NCI-H1417 (cell line): ENCODE data around the gene ESR1.
A peak's percentile ranks its signal among the peaks of the same experiment; 100 is the strongest.
"Not testable (repeated sequence)": the region's sequence is repeated elsewhere in the genome, so short reads cannot be mapped to it uniquely, and the experiment has no call there.

ENCODE experiments used
- DNase-seq, 3 experiments: peaks; one replicate each; lab custom pipeline; 2025; lab: John Stamatoyannopoulos, UW

The ESR1 gene

GRCh38 chr6:152054441-152054840 lies 247.0 kb downstream of the ESR1 start:
- DNase-seq, result peak in 1 of 3 experiments; percentile 43

- no peak for DNase-seq
Measured at GRCh38 chr6:152055517-152055916, 248.0 kb downstream of the ESR1 start.

GRCh38 chr6:152057832-152058498 lies 250.5 kb downstream of the ESR1 start:
- DNase-seq, result no peak

- no peak for DNase-seq
Measured at GRCh38 chr6:152059909-152060308, 252.4 kb downstream of the ESR1 start.

GRCh38 chr6:152062476-152062875 lies 255.0 kb downstream of the ESR1 start:
- DNase-seq, result no peak

- no peak for DNase-seq
Measured at GRCh38 chr6:152063170-152063921, 255.9 kb downstream of the ESR1 start.

- DNase-seq, result peak in 1 of 3 experiments; percentile 46
Measured at GRCh38 chr6:152068622-152069261, 261.3 kb downstream of the ESR1 start.

- DNase-seq, result no peak
Measured at GRCh38 chr6:152070556-152070955, 263.1 kb downstream of the ESR1 start.

- DNase-seq, result no peak
Measured at GRCh38 chr6:152071318-152071717, 263.8 kb downstream of the ESR1 start.

- DNase-seq, result no peak
Measured at GRCh38 chr6:152071843-152072242, 264.4 kb downstream of the ESR1 start.

GRCh38 chr6:152076242-152076641 lies 268.8 kb downstream of the ESR1 start:
- not testable (repeated sequence) for DNase-seq

- no peak for DNase-seq
Measured at GRCh38 chr6:152078001-152078400, 270.5 kb downstream of the ESR1 start.

- DNase-seq, result peak in 2 of 3 experiments; percentile 14 to 28
Measured at GRCh38 chr6:152078804-152079203, 271.3 kb downstream of the ESR1 start.

- no peak for DNase-seq
Measured at GRCh38 chr6:152085451-152085921, 278.0 kb downstream of the ESR1 start.

GRCh38 chr6:152086223-152086873 lies 278.9 kb downstream of the ESR1 start:
- no peak for DNase-seq

- DNase-seq, result no peak
Measured at GRCh38 chr6:152087096-152087495, 279.6 kb downstream of the ESR1 start.

- DNase-seq, result no peak
Measured at GRCh38 chr6:152087701-152088100, 280.2 kb downstream of the ESR1 start.

- no peak for DNase-seq
Measured at GRCh38 chr6:152089992-152090391, 282.5 kb downstream of the ESR1 start.

- DNase-seq, result no peak
Measured at GRCh38 chr6:152091201-152091600, 283.7 kb downstream of the ESR1 start.

GRCh38 chr6:152091851-152092341 lies 284.4 kb downstream of the ESR1 start:
- no peak for DNase-seq

GRCh38 chr6:152093711-152094110 lies 286.2 kb downstream of the ESR1 start:
- DNase-seq, result no peak

- no peak for DNase-seq
Measured at GRCh38 chr6:152094276-152094675, 286.8 kb downstream of the ESR1 start.
